SK-N-MC (cell line): ENCODE measurements around the gene SBSN.

Experiments
- EZH2 ChIP-seq: fragments of 200-600 bp; sonication (generic); IDR thresholded peaks from one replicate; pipeline ENCODE4 v1.6.1; 2017; ENCODE audit warnings: antibody characterized with exemption
- POLR2AphosphoS5 ChIP-seq: IDR thresholded peaks from 2 replicates; pipeline ENCODE4 v1.6.1; 2012; ENCODE audit warnings: mild to moderate bottlenecking, low read depth, low read length, borderline replicate concordance

DNA sequence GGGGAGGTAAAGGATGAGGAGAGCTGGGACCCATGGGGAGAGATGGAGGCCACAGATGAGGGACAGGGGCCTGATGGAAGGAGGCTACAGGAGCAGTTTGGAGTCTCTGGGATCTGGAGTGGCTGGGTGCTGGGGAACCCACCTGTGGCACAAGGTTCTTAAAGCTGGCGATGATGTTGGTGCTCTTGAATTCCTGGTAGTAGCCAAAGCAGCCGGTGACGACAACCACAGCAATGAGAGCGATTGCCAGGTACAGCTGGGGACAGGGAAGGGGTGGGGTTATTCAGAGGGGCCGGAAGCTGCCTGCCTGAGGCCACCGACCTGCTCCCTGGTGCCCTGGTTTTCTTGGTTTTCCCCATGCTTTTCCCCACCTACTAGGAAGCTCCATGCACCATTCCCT lies 32.6 kb upstream of the SBSN start:
- no peak for TF ChIP-seq EZH2
- no peak for TF ChIP-seq POLR2AphosphoS5
